HG02759 (cell line): ENCODE measurements around the gene PIP4K2C.
"Not testable (repeated sequence)": the region's sequence is repeated elsewhere in the genome, so short reads cannot be mapped to it uniquely, and the experiment has no call there.

Source experiments
- ATAC-seq: cut with Tn5 transposase; IDR thresholded peaks from one replicate; pipeline ENCODE4 v1.9.1; 2021; ENCODE audit warnings: mild to moderate bottlenecking, moderate library complexity; ENCODE audit not compliant: unreplicated experiment

Gene PIP4K2C

GRCh38 chr12:57584050-57584449, 6.9 kb upstream of the PIP4K2C start:
- ATAC-seq: no peak

GRCh38 chr12:57584690-57585089, 6.3 kb upstream of the PIP4K2C start:
- no peak for ATAC-seq

- ATAC-seq: no peak
These were observed 5.8 kb upstream of the PIP4K2C start for GRCh38 chr12:57585156-57585555.

- no peak for ATAC-seq
These were observed 4.9 kb upstream of the PIP4K2C start for GRCh38 chr12:57586128-57586527.

GRCh38 chr12:57586832-57587429, 4.1 kb upstream of the PIP4K2C start:
- no peak for ATAC-seq

GRCh38 chr12:57588951-57589610, 1.9 kb upstream of the PIP4K2C start:
- ATAC-seq: not testable (repeated sequence)

GRCh38 chr12:57590479-57590863, 521 bp upstream of the PIP4K2C start:
- no peak for ATAC-seq

GRCh38 chr12:57591782-57592325, 862 bp downstream of the PIP4K2C start:
- peak; percentile 14 for ATAC-seq

- no peak for ATAC-seq
These were observed 1.7 kb downstream of the PIP4K2C start for GRCh38 chr12:57592551-57593165.

- no peak for ATAC-seq
These were observed 2.2 kb downstream of the PIP4K2C start for GRCh38 chr12:57593187-57593586.

GRCh38 chr12:57600395-57600794, 9.4 kb downstream of the PIP4K2C start:
- no peak for ATAC-seq

GRCh38 chr12:57602544-57602943, 11.6 kb downstream of the PIP4K2C start:
- no peak for ATAC-seq

- ATAC-seq: no peak
These were observed 12.3 kb downstream of the PIP4K2C start for GRCh38 chr12:57603324-57603723.

- no peak for ATAC-seq
These were observed 12.9 kb downstream of the PIP4K2C start for GRCh38 chr12:57603815-57604453.

GRCh38 chr12:57604454-57604991, 13.5 kb downstream of the PIP4K2C start, which contains the start of gene DTX3:
DTX3 (plus strand) TSS chr12:57604824; CDS start chr12:57606518, 1,694 bp downstream.
- peak; percentile 73 for ATAC-seq

- ATAC-seq: peak; percentile 29
These were observed 14.2 kb downstream of the PIP4K2C start for GRCh38 chr12:57604992-57605810.

GRCh38 chr12:57605811-57606311, 14.9 kb downstream of the PIP4K2C start:
- ATAC-seq: no peak

- no peak for ATAC-seq
These were observed 15.4 kb downstream of the PIP4K2C start for GRCh38 chr12:57606399-57606798.

GRCh38 chr12:57606821-57607220, 15.8 kb downstream of the PIP4K2C start:
- ATAC-seq: no peak
